GM23338 (cell line): ENCODE data around the gene STAT1. TPM values are rescaled to one million over a fixed set of nuclear protein-coding genes. Genes with fewer than 3 reads are reported as not detected.

Experiments
- ATAC-seq: fragments of 200-7000 bp; cut with Tn5 transposase; 3 replicates; pipeline ENCODE4 v1.9.1; 2020
- DNase-seq: peaks from one replicate; pipeline ENCODE4 v3.0.0-alpha.2; 2015; ENCODE audit warnings: low spot score
- H2AFZ ChIP-seq: fragments of 200-600 bp; sonication (generic); 2 replicates; pipeline ENCODE4 v1.8.0; 2016; ENCODE audit warnings: antibody characterized with exemption, mild to moderate bottlenecking, moderate library complexity
- H3F3A ChIP-seq: fragments of 200-600 bp; sonication (generic); replicated peaks from 2 replicates; pipeline ENCODE4 v1.8.0; 2017; ENCODE audit warnings: antibody characterized with exemption, mixed run types, low read depth
- H3K27ac ChIP-seq: fragments of 200-600 bp; sonication (generic); 2 replicates; pipeline ENCODE4 v1.6.1; 2016; ENCODE audit warnings: low read depth
- H3K27me3 ChIP-seq: fragments of 200-600 bp; sonication (generic); 2 replicates; pipeline ENCODE4 v1.8.0; 2016; ENCODE audit warnings: mild to moderate bottlenecking, mixed run types, moderate library complexity; ENCODE audit not compliant: insufficient read depth
- H3K36me3 ChIP-seq: fragments of 200-600 bp; sonication (generic); 2 replicates; pipeline ENCODE4 v1.8.0; 2016; ENCODE audit warnings: mild to moderate bottlenecking; ENCODE audit not compliant: insufficient read depth
- H3K4me1 ChIP-seq: fragments of 200-600 bp; sonication (generic); 2 replicates; pipeline ENCODE4 v1.8.0; 2016; ENCODE audit warnings: mild to moderate bottlenecking, moderate library complexity; ENCODE audit not compliant: insufficient read depth
- H3K4me2 ChIP-seq: fragments of 200-600 bp; sonication (generic); 2 replicates; pipeline ENCODE4 v1.7.1; 2017; ENCODE audit warnings: mixed run types
- H3K4me3 ChIP-seq: fragments of 200-600 bp; sonication (generic); 2 replicates; pipeline ENCODE4 v1.6.1; 2016; ENCODE audit warnings: mixed run types
- H3K79me2 ChIP-seq: fragments of 200-600 bp; sonication (generic); replicated peaks from 2 replicates; pipeline ENCODE4 v1.8.0; 2017; ENCODE audit warnings: mild to moderate bottlenecking; ENCODE audit not compliant: insufficient read depth
- H3K9me2 ChIP-seq: fragments of 200-600 bp; sonication (generic); 2 replicates; pipeline ENCODE4 v1.8.0; 2017; ENCODE audit not compliant: insufficient read depth
- H4K20me1 ChIP-seq: fragments of 200-600 bp; sonication (generic); replicated peaks from 2 replicates; pipeline ENCODE4 v1.8.0; 2017; ENCODE audit warnings: mild to moderate bottlenecking; ENCODE audit not compliant: insufficient read depth
- H3K27ac Mint-ChIP-seq: 2 replicates; pipeline ENCODE4 v1.8.0; 2020; ENCODE audit warnings: inconsistent platforms, mild to moderate bottlenecking, moderate library complexity, mixed read lengths
- H3K27me3 Mint-ChIP-seq: 3 replicates; pipeline ENCODE4 v1.8.0; 2022; ENCODE audit warnings: low read depth, mild to moderate bottlenecking, moderate library complexity, mixed read lengths, inconsistent platforms; ENCODE audit not compliant: insufficient read depth, poor library complexity
- H3K36me3 Mint-ChIP-seq: 3 replicates; pipeline ENCODE4 v1.8.0; 2021; ENCODE audit warnings: low read depth, mild to moderate bottlenecking, inconsistent platforms, moderate library complexity, mixed read lengths
- H3K4me1 Mint-ChIP-seq: 3 replicates; pipeline ENCODE4 v1.8.0; 2020; ENCODE audit warnings: mild to moderate bottlenecking, inconsistent platforms, mixed read lengths
- H3K4me3 Mint-ChIP-seq: 3 replicates; pipeline ENCODE4 v1.8.0; 2021; ENCODE audit warnings: moderate library complexity, mild to moderate bottlenecking, inconsistent platforms, mixed read lengths
- H3K9me3 Mint-ChIP-seq: 3 replicates; pipeline ENCODE4 v1.8.0; 2020; ENCODE audit warnings: moderate library complexity, mild to moderate bottlenecking, inconsistent platforms, mixed read lengths
- CREB1 ChIP-seq: fragments of 250-450 bp; sonication (Bioruptor Pico); IDR thresholded peaks from 2 replicates; pipeline ENCODE4 v1.5.0; 2020; ENCODE audit warnings: low read depth, mild to moderate bottlenecking, moderate library complexity
- EZH2 ChIP-seq: fragments of 200-600 bp; sonication (generic); IDR thresholded peaks from one replicate; pipeline ENCODE4 v1.8.0; 2017; ENCODE audit warnings: antibody characterized with exemption, mild to moderate bottlenecking, low read depth; ENCODE audit not compliant: unreplicated experiment
- EZH2phosphoT487 ChIP-seq: fragments of 200-600 bp; sonication (generic); IDR thresholded peaks from one replicate; pipeline ENCODE4 v1.8.1; 2018; ENCODE audit warnings: antibody characterized with exemption; ENCODE audit not compliant: unreplicated experiment
- JUNB ChIP-seq: IDR thresholded peaks from one replicate; pipeline ENCODE4 v1.6.1; 2016; ENCODE audit warnings: antibody characterized with exemption; ENCODE audit not compliant: unreplicated experiment
- NANOG ChIP-seq: IDR thresholded peaks from 2 replicates; pipeline ENCODE4 v1.6.1; 2016; ENCODE audit warnings: antibody characterized with exemption, borderline replicate concordance
- POLR2AphosphoS5 ChIP-seq: IDR thresholded peaks from 2 replicates; pipeline ENCODE4 v1.6.1; 2016; ENCODE audit warnings: antibody characterized with exemption, low read depth
- STAT1 ChIP-seq: IDR thresholded peaks from one replicate; pipeline ENCODE4 v1.6.1; 2016; ENCODE audit warnings: antibody characterized with exemption; ENCODE audit not compliant: unreplicated experiment
- ZNF114 ChIP-seq: fragments of 250-450 bp; sonication (Bioruptor Pico); IDR thresholded peaks from 2 replicates; pipeline ENCODE4 v1.5.0; 2020; ENCODE audit warnings: mild to moderate bottlenecking, moderate library complexity
- ZNF331 ChIP-seq: fragments of 250-450 bp; sonication (Bioruptor Pico); IDR thresholded peaks from 2 replicates; pipeline ENCODE4 v1.5.0; 2020; ENCODE audit warnings: low read depth, mild to moderate bottlenecking, moderate library complexity
- ZNF462 ChIP-seq: fragments of 250-450 bp; sonication (Bioruptor Pico); IDR thresholded peaks from 2 replicates; pipeline ENCODE4 v1.5.0; 2020; ENCODE audit warnings: mild to moderate bottlenecking, moderate library complexity
- polyA plus RNA-seq: library from polyadenylated mRNA; unstranded; fragments of >200 nt; fragmentation: Nextera tagmentation; extraction: Ambion mirVana; gene quantifications from 2 replicates; pipeline ENCODE4 v1.2.1, GENCODE V29; 2016
- total RNA-seq: library from RNA; depleted of rRNA; stranded (reverse); fragments of >200 nt; shearing (Covaris generic); gene quantifications from 2 replicates; pipeline ENCODE4 v1.2.3, GENCODE V29; 2014
- TF ChIP-seq, protein P1 (sequence below), 2 experiments: fragments of 200-600 bp in 1 of 2; sonication (generic) in 1 of 2; conservative IDR thresholded peaks; 2 replicates each; pipeline versions ENCODE4 v1.5.1 to v1.6.1; 2016 to 2017; ENCODE audit warnings: antibody characterized with exemption in 2 of 2, low read depth in 2 of 2, mild to moderate bottlenecking in 2 of 2, moderate library complexity in 1 of 2
- TF ChIP-seq, protein P2 (sequence below): IDR thresholded peaks from 2 replicates; pipeline ENCODE4 v1.6.1; 2016; ENCODE audit warnings: antibody characterized with exemption
- TF ChIP-seq, protein P3 (sequence below): IDR thresholded peaks from one replicate; pipeline ENCODE4 v1.6.1; 2018; ENCODE audit warnings: antibody characterized with exemption; ENCODE audit not compliant: unreplicated experiment

Gene STAT1
- total and polyA plus RNA-seq, 2 experiments from 2014 or later: 15.1 to 47.4 TPM

GRCh38 chr2:191006997-191007783, 6.8 kb downstream of the STAT1 start:
- H3K36me3 Mint-ChIP-seq: peaks cover 51% of the 10 kb centered on the region
- TF ChIP-seq, protein P1, sequence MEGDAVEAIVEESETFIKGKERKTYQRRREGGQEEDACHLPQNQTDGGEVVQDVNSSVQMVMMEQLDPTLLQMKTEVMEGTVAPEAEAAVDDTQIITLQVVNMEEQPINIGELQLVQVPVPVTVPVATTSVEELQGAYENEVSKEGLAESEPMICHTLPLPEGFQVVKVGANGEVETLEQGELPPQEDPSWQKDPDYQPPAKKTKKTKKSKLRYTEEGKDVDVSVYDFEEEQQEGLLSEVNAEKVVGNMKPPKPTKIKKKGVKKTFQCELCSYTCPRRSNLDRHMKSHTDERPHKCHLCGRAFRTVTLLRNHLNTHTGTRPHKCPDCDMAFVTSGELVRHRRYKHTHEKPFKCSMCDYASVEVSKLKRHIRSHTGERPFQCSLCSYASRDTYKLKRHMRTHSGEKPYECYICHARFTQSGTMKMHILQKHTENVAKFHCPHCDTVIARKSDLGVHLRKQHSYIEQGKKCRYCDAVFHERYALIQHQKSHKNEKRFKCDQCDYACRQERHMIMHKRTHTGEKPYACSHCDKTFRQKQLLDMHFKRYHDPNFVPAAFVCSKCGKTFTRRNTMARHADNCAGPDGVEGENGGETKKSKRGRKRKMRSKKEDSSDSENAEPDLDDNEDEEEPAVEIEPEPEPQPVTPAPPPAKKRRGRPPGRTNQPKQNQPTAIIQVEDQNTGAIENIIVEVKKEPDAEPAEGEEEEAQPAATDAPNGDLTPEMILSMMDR (conservative IDR thresholded peaks at IDR 0.05; ENCODE audit: low read depth in 2 of 2): no peak
- no peak for TF ChIP-seq NANOG
- TF ChIP-seq JUNB: no peak
- TF ChIP-seq ZNF114 (CRISPR knock-in tag): no peak
- no peak for TF ChIP-seq ZNF462 (CRISPR knock-in tag)
- TF ChIP-seq POLR2AphosphoS5: no peak
- no peak for TF ChIP-seq CREB1 (CRISPR knock-in tag)
- TF ChIP-seq EZH2phosphoT487: no peak
- TF ChIP-seq, protein P2, sequence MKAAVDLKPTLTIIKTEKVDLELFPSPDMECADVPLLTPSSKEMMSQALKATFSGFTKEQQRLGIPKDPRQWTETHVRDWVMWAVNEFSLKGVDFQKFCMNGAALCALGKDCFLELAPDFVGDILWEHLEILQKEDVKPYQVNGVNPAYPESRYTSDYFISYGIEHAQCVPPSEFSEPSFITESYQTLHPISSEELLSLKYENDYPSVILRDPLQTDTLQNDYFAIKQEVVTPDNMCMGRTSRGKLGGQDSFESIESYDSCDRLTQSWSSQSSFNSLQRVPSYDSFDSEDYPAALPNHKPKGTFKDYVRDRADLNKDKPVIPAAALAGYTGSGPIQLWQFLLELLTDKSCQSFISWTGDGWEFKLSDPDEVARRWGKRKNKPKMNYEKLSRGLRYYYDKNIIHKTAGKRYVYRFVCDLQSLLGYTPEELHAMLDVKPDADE: no peak
- no peak for TF ChIP-seq STAT1
- TF ChIP-seq, protein P3, sequence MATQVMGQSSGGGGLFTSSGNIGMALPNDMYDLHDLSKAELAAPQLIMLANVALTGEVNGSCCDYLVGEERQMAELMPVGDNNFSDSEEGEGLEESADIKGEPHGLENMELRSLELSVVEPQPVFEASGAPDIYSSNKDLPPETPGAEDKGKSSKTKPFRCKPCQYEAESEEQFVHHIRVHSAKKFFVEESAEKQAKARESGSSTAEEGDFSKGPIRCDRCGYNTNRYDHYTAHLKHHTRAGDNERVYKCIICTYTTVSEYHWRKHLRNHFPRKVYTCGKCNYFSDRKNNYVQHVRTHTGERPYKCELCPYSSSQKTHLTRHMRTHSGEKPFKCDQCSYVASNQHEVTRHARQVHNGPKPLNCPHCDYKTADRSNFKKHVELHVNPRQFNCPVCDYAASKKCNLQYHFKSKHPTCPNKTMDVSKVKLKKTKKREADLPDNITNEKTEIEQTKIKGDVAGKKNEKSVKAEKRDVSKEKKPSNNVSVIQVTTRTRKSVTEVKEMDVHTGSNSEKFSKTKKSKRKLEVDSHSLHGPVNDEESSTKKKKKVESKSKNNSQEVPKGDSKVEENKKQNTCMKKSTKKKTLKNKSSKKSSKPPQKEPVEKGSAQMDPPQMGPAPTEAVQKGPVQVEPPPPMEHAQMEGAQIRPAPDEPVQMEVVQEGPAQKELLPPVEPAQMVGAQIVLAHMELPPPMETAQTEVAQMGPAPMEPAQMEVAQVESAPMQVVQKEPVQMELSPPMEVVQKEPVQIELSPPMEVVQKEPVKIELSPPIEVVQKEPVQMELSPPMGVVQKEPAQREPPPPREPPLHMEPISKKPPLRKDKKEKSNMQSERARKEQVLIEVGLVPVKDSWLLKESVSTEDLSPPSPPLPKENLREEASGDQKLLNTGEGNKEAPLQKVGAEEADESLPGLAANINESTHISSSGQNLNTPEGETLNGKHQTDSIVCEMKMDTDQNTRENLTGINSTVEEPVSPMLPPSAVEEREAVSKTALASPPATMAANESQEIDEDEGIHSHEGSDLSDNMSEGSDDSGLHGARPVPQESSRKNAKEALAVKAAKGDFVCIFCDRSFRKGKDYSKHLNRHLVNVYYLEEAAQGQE: no peak
- no peak for TF ChIP-seq ZNF331 (CRISPR knock-in tag)
- TF ChIP-seq EZH2: no peak
- Histone ChIP-seq H3K4me1 (no peaks in the 10 kb centered on the region), H3K27me3 (no peaks in the 10 kb centered on the region), H4K20me1 (no peaks in the 10 kb centered on the region; the same call in none of the 2 replicates), H3K9me2 (no peaks in the 10 kb centered on the region), H2AFZ (no peak overlapping the region), H3K4me2 (no peak overlapping the region), H3K79me2 (peaks cover 9% of the 10 kb centered on the region), H3K36me3 (peaks cover 54% of the 10 kb centered on the region), H3K27ac (no peak overlapping the region), H3F3A (no peaks in the 10 kb centered on the region), H3K4me3 (no peak overlapping the region)
- no peaks in the 10 kb centered on the region; the same call in 2 of the 3 replicates for H3K9me3 Mint-ChIP-seq
- no peaks in the 10 kb centered on the region for H3K27me3 Mint-ChIP-seq
- DNase-seq: no peak
- no peaks in the 10 kb centered on the region for H3K4me1 Mint-ChIP-seq
- no peak overlapping the region for H3K27ac Mint-ChIP-seq
- H3K4me3 Mint-ChIP-seq: no peak overlapping the region
- no peak for ATAC-seq
